Measurements from ENCODE around the gene TTLL1. TPM values are rescaled to one million over a fixed set of nuclear protein-coding genes. Genes with fewer than 3 reads are reported as not detected.
"Not testable (repeated sequence)": the region's sequence is repeated elsewhere in the genome, so short reads cannot be mapped to it uniquely, and the experiment has no call there.

TTLL1 gene
- total and polyA plus RNA-seq, 4 donors = 21.6 to 33.6 (median 29.4) TPM

GRCh38 chr22:43110927-43111623 is 21.9 kb upstream of the TTLL1 start:
- H3K27ac ChIP-seq (ENCODE audit: low read depth, low read length) = no peak overlapping the region
- H3K9me3 ChIP-seq (ENCODE audit: control insufficient read depth, insufficient read depth, low read length) = no peaks in the 10 kb centered on the region
- H3K36me3 ChIP-seq (ENCODE audit: control insufficient read depth, insufficient read depth, low read length) = no peaks in the 10 kb centered on the region
- H3K27me3 ChIP-seq (ENCODE audit: control insufficient read depth, insufficient read depth, low read length) = peaks cover 38% of the 10 kb centered on the region
- peak in 1 of 6 donors; percentile 5 for DNase-seq (ENCODE audit: low read depth in 4 of 6, low spot score in 6 of 6)
- peaks cover 18% of the 10 kb centered on the region for H3K4me1 ChIP-seq (ENCODE audit: control insufficient read depth, insufficient read depth, low read length)
- 1% methylated on average over 86 of the region's 86 CpGs for WGBS (ENCODE audit: insufficient coverage)
- H3K4me3 ChIP-seq (ENCODE audit: low read depth, low read length) = no peak overlapping the region

- DNase-seq (ENCODE audit: low read depth in 4 of 6, low spot score in 6 of 6) = peak in 2 of 6 donors; percentile 71 to 75
- Histone ChIP-seq H3K4me3 (ENCODE audit: low read depth, low read length) (peak within 1 kb of the TSS; percentile 21), H3K27me3 (ENCODE audit: control insufficient read depth, insufficient read depth, low read length) (peaks cover 38% of the 10 kb centered on the region), H3K36me3 (ENCODE audit: control insufficient read depth, insufficient read depth, low read length) (no peaks in the 10 kb centered on the region), H3K4me1 (ENCODE audit: control insufficient read depth, insufficient read depth, low read length) (peaks cover 18% of the 10 kb centered on the region), H3K27ac (ENCODE audit: low read depth, low read length) (no peak within 1 kb of the TSS), H3K9me3 (ENCODE audit: control insufficient read depth, insufficient read depth, low read length) (no peaks in the 10 kb centered on the region)
- 0% methylated on average over 49 of the region's 49 CpGs for WGBS (ENCODE audit: insufficient coverage)
Observed at GRCh38 chr22:43110444-43110926, 21.3 kb upstream of the TTLL1 start, which contains the start of gene BIK. TSS of gene BIK (plus strand) at chr22:43110750. CDS start at chr22:43124023, 13,273 bp downstream.

GRCh38 chr22:43109921-43110443 is 20.8 kb upstream of the TTLL1 start:
- H3K27ac ChIP-seq (ENCODE audit: low read depth, low read length) = no peak overlapping the region
- 0% methylated on average over 20 of the region's 32 CpGs for WGBS (ENCODE audit: insufficient coverage)
- peaks cover 18% of the 10 kb centered on the region for H3K4me1 ChIP-seq (ENCODE audit: control insufficient read depth, insufficient read depth, low read length)
- no peaks in the 10 kb centered on the region for H3K9me3 ChIP-seq (ENCODE audit: control insufficient read depth, insufficient read depth, low read length)
- no peaks in the 10 kb centered on the region for H3K36me3 ChIP-seq (ENCODE audit: control insufficient read depth, insufficient read depth, low read length)
- DNase-seq (ENCODE audit: low read depth in 4 of 6, low spot score in 6 of 6) = no peak
- H3K4me3 ChIP-seq (ENCODE audit: low read depth, low read length) = peak overlapping the region; percentile 21
- H3K27me3 ChIP-seq (ENCODE audit: control insufficient read depth, insufficient read depth, low read length) = peaks cover 38% of the 10 kb centered on the region

DNA sequence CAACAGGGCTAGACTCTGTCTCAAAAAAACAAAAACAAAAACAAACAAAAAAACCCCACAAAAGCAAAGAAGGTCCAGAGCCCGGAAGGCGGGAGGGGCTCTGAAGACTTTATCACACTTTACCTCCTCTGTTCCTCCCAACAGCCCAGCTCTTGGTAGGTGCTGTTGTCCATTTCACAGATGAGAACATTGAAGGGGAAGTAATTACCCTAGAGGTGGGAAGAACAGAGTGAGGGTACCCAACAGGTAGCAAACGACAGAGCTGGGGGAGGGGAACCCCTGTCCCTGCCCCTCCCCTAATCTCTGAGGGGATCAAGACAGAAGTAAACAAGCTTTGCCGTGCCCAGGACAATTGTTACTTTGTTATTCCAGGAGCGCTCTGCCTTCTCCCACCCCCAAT is 20.3 kb upstream of the TTLL1 start:
- no peak for DNase-seq (ENCODE audit: low read depth in 4 of 6, low spot score in 6 of 6)
- WGBS (ENCODE audit: insufficient coverage) = 0% methylated on average over 3 of the region's 5 CpGs
- H3K9me3 ChIP-seq (ENCODE audit: control insufficient read depth, insufficient read depth, low read length) = no peaks in the 10 kb centered on the region
- no peak overlapping the region for H3K4me3 ChIP-seq (ENCODE audit: low read depth, low read length)
- no peak overlapping the region for H3K27ac ChIP-seq (ENCODE audit: low read depth, low read length)
- H3K27me3 ChIP-seq (ENCODE audit: control insufficient read depth, insufficient read depth, low read length) = peaks cover 35% of the 10 kb centered on the region
- H3K4me1 ChIP-seq (ENCODE audit: control insufficient read depth, insufficient read depth, low read length) = peaks cover 18% of the 10 kb centered on the region
- no peaks in the 10 kb centered on the region for H3K36me3 ChIP-seq (ENCODE audit: control insufficient read depth, insufficient read depth, low read length)

DNA sequence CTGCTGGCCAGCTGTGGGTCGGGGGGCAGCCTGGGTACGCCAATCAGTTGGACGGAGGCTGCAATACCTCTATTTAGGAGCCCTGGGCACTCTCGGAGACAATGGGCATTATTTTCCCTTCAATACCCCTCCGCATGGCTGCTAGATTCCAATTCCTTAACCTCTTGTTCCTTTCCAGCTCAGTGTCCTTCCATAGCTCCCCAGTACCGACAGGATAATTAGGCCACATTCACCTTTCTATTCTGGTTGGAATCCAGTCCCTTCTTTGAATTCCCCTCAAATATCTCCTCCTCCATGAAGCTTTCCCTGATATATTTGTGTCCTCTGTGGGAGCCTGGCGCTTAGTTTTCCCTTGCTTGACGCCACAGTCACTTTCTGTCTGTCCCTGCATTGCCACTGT is 17.1 kb upstream of the TTLL1 start:
- Histone ChIP-seq H3K9me3 (ENCODE audit: control insufficient read depth, insufficient read depth, low read length) (no peaks in the 10 kb centered on the region), H3K4me1 (ENCODE audit: control insufficient read depth, insufficient read depth, low read length) (peaks cover 14% of the 10 kb centered on the region), H3K27ac (ENCODE audit: low read depth, low read length) (no peak overlapping the region), H3K4me3 (ENCODE audit: low read depth, low read length) (no peak overlapping the region), H3K27me3 (ENCODE audit: control insufficient read depth, insufficient read depth, low read length) (peaks cover 18% of the 10 kb centered on the region), H3K36me3 (ENCODE audit: control insufficient read depth, insufficient read depth, low read length) (no peaks in the 10 kb centered on the region)
- DNase-seq (ENCODE audit: low read depth in 4 of 6, low spot score in 6 of 6) = no peak
- WGBS (ENCODE audit: insufficient coverage) = 72% methylated on average over 6 of the region's 8 CpGs

GRCh38 chr22:43104950-43105349 is 15.8 kb upstream of the TTLL1 start:
- DNase-seq (ENCODE audit: low read depth in 4 of 6, low spot score in 6 of 6); H3K36me3 ChIP-seq (ENCODE audit: control insufficient read depth, insufficient read depth, low read length); H3K9me3 ChIP-seq (ENCODE audit: control insufficient read depth, insufficient read depth, low read length); H3K27ac ChIP-seq (ENCODE audit: low read depth, low read length); H3K4me1 ChIP-seq (ENCODE audit: control insufficient read depth, insufficient read depth, low read length); H3K27me3 ChIP-seq (ENCODE audit: control insufficient read depth, insufficient read depth, low read length); H3K4me3 ChIP-seq (ENCODE audit: low read depth, low read length): not testable (repeated sequence)
- no CpG with 5 or more reads among the region's 3 CpGs for WGBS (ENCODE audit: insufficient coverage)

DNA sequence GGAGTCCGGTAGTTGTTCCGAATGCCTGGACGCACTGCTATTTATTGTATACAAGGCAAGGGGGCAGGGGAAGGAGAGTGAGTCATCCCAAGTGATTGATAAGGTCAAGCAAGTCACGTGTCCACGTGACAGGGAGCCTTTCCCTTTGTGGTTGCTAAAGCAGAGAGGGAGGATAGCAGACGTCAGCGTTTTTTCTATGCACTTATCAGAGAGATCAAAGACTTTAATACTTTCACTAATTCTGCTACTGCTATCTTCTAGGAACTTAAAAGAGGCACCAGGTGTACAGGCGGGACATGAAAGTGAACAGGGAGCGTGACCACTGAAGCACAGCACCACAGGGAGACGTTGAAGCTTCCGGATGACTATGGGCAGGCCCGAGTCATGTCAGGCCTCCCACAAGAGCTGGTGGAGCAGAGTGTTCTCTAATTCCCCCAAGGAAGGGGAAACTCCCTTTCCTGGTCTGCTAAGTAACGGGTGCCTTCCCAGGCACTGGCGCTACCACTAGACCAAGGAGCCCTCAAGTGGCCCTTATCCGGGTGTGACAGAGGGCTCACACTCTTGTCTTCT is 14.9 kb upstream of the TTLL1 start:
- H3K9me3 ChIP-seq (ENCODE audit: control insufficient read depth, insufficient read depth, low read length); H3K27me3 ChIP-seq (ENCODE audit: control insufficient read depth, insufficient read depth, low read length); H3K4me3 ChIP-seq (ENCODE audit: low read depth, low read length); H3K4me1 ChIP-seq (ENCODE audit: control insufficient read depth, insufficient read depth, low read length); H3K36me3 ChIP-seq (ENCODE audit: control insufficient read depth, insufficient read depth, low read length); H3K27ac ChIP-seq (ENCODE audit: low read depth, low read length): not testable (repeated sequence)
- WGBS (ENCODE audit: insufficient coverage) = 59% methylated on average over 13 of the region's 15 CpGs
- peak in 1 of 6 donors; percentile 20 for DNase-seq (ENCODE audit: low read depth in 4 of 6, low spot score in 6 of 6)

GRCh38 chr22:43101306-43101705 is 12.1 kb upstream of the TTLL1 start:
- Histone ChIP-seq H3K4me1 (ENCODE audit: control insufficient read depth, insufficient read depth, low read length) (no peaks in the 10 kb centered on the region), H3K27ac (ENCODE audit: low read depth, low read length) (no peak overlapping the region), H3K9me3 (ENCODE audit: control insufficient read depth, insufficient read depth, low read length) (no peaks in the 10 kb centered on the region), H3K36me3 (ENCODE audit: control insufficient read depth, insufficient read depth, low read length) (no peaks in the 10 kb centered on the region), H3K4me3 (ENCODE audit: low read depth, low read length) (no peak overlapping the region), H3K27me3 (ENCODE audit: control insufficient read depth, insufficient read depth, low read length) (no peaks in the 10 kb centered on the region)
- DNase-seq (ENCODE audit: low read depth in 4 of 6, low spot score in 6 of 6) = no peak
- 85% methylated on average over 7 of the region's 7 CpGs for WGBS (ENCODE audit: insufficient coverage)

GRCh38 chr22:43100225-43100624 is 11.0 kb upstream of the TTLL1 start:
- 36% methylated on average over 4 of the region's 5 CpGs for WGBS (ENCODE audit: insufficient coverage)

DNA sequence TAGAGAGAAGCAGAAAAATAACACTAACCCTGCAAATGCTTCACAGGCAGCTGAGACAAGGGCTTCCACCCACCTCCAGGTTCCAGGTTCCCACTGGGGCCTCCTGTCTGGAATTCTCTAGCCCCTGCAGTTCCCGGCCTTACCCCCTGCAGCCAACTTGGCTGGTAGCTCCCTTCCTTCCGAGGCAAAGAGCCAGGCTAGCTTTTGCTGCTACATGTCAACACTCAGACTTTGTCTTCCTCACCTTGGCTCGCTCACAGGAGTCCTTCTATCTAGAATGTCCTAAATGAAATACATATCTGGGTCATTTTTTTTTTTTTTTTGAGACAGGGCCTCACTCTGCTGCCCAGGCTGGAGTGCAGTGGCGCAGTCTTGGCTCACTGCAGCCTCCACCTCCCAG is 9.9 kb upstream of the TTLL1 start:
- H3K4me1 ChIP-seq (ENCODE audit: control insufficient read depth, insufficient read depth, low read length) = no peaks in the 10 kb centered on the region
- WGBS (ENCODE audit: insufficient coverage) = 60% methylated on average over 2 of the region's 4 CpGs
- H3K27me3 ChIP-seq (ENCODE audit: control insufficient read depth, insufficient read depth, low read length) = no peaks in the 10 kb centered on the region
- H3K9me3 ChIP-seq (ENCODE audit: control insufficient read depth, insufficient read depth, low read length) = no peaks in the 10 kb centered on the region
- DNase-seq (ENCODE audit: low read depth in 4 of 6, low spot score in 6 of 6) = no peak
- H3K4me3 ChIP-seq (ENCODE audit: low read depth, low read length) = no peak overlapping the region
- no peak overlapping the region for H3K27ac ChIP-seq (ENCODE audit: low read depth, low read length)
- no peaks in the 10 kb centered on the region for H3K36me3 ChIP-seq (ENCODE audit: control insufficient read depth, insufficient read depth, low read length)

More at GRCh38 chr22:43100225-43100624, 11.0 kb upstream of the TTLL1 start:
- Histone ChIP-seq H3K4me3 (ENCODE audit: low read depth, low read length) (no peak overlapping the region), H3K27ac (ENCODE audit: low read depth, low read length) (no peak overlapping the region), H3K27me3 (ENCODE audit: control insufficient read depth, insufficient read depth, low read length) (no peaks in the 10 kb centered on the region), H3K4me1 (ENCODE audit: control insufficient read depth, insufficient read depth, low read length) (no peaks in the 10 kb centered on the region), H3K9me3 (ENCODE audit: control insufficient read depth, insufficient read depth, low read length) (no peaks in the 10 kb centered on the region), H3K36me3 (ENCODE audit: control insufficient read depth, insufficient read depth, low read length) (no peaks in the 10 kb centered on the region)
- no peak for DNase-seq (ENCODE audit: low read depth in 4 of 6, low spot score in 6 of 6)
